GM12892 (cell line): ENCODE results near the gene P2RX3.

ENCODE experiments used
- POLR2A ChIP-seq: IDR thresholded peaks from 2 replicates; pipeline ENCODE4 v1.6.1; 2011; ENCODE audit warnings: low read depth, low read length, control low read depth
- POLR2AphosphoS5 ChIP-seq: IDR thresholded peaks from 2 replicates; pipeline ENCODE4 v1.6.1; 2011; ENCODE audit warnings: low read depth, low read length, control low read depth
- TAF1 ChIP-seq: IDR thresholded peaks from 2 replicates; pipeline ENCODE4 v1.6.1; 2011; ENCODE audit warnings: low read depth, mild to moderate bottlenecking, control low read depth, low read length, borderline replicate concordance

- TF ChIP-seq POLR2AphosphoS5 (no peak), POLR2A (no peak), TAF1 (no peak)
Measured at GRCh38 chr11:57313071-57313787, 24.9 kb upstream of the P2RX3 start.
